K562 (cell line): ENCODE results near the gene NLGN2.

ENCODE experiments used
- ELK1 ChIP-seq: sonication (generic); formaldehyde crosslinking; IDR thresholded peaks from 2 replicates; pipeline ENCODE4 v1.8.1; 2022; ENCODE audit warnings: missing genetic modification reagents
- KAT8 ChIP-seq: fragments of 450-650 bp; IDR thresholded peaks from 2 replicates; pipeline ENCODE4 v1.6.1; 2016; ENCODE audit warnings: low read depth, mild to moderate bottlenecking
- POLR2AphosphoS5 ChIP-seq: IDR thresholded peaks from 2 replicates; pipeline ENCODE4 v1.6.1; 2011; ENCODE audit warnings: mild to moderate bottlenecking, low read depth, low read length, moderate library complexity; ENCODE audit not compliant: control insufficient read depth, insufficient read depth
- ZNF318 ChIP-seq, 2 experiments: fragments of 450-650 bp; IDR thresholded peaks; 2 replicates each; pipeline ENCODE4 v1.6.1; 2016; ENCODE audit warnings: mild to moderate bottlenecking in 2 of 2, borderline replicate concordance in 1 of 2, low read depth in 1 of 2, moderate library complexity in 1 of 2

- TF ChIP-seq ZNF318 (IDR thresholded peaks at IDR 0.05; ENCODE audit: borderline replicate concordance in 1 of 2, low read depth in 1 of 2): no peak
- no peak for TF ChIP-seq POLR2AphosphoS5
- no peak for TF ChIP-seq KAT8
- no peak for TF ChIP-seq ELK1 (CRISPR knock-in tag)
Observed at GRCh38 chr17:7403043-7403726, 4.5 kb upstream of the NLGN2 start.
